ENCODE data around the gene MAPK8IP3.

The MAPK8IP3 gene

GRCh38 chr16:1779741-1780676 lies 74.0 kb downstream of the MAPK8IP3 start:
- Histone ChIP-seq H3K27ac (ENCODE audit: insufficient read depth, low read depth, low read length, poor library complexity, severe bottlenecking) (no peak overlapping the region), H3K4me3 (ENCODE audit: insufficient read depth, low read depth, low read length) (no peak overlapping the region), H3K27me3 (ENCODE audit: control insufficient read depth, insufficient read depth, low read length, poor library complexity, severe bottlenecking) (no peaks in the 10 kb centered on the region), H3K36me3 (ENCODE audit: control insufficient read depth, insufficient read depth, low read length) (peaks cover 19% of the 10 kb centered on the region), H3K9me3 (ENCODE audit: control insufficient read depth, low read length) (no peaks in the 10 kb centered on the region), H3K4me1 (ENCODE audit: control insufficient read depth, insufficient read depth, low read length) (peaks cover 9% of the 10 kb centered on the region)
- WGBS, 2 experiments: 93% methylated on average over 27 of the region's 27 CpGs

GRCh38 chr16:1780677-1781072 lies 74.7 kb downstream of the MAPK8IP3 start:
- H3K36me3 ChIP-seq (ENCODE audit: control insufficient read depth, insufficient read depth, low read length): peaks cover 17% of the 10 kb centered on the region
- peaks cover 9% of the 10 kb centered on the region for H3K4me1 ChIP-seq (ENCODE audit: control insufficient read depth, insufficient read depth, low read length)
- H3K9me3 ChIP-seq (ENCODE audit: control insufficient read depth, low read length): no peaks in the 10 kb centered on the region
- H3K27me3 ChIP-seq (ENCODE audit: control insufficient read depth, insufficient read depth, low read length, poor library complexity, severe bottlenecking): no peaks in the 10 kb centered on the region
- H3K27ac ChIP-seq (ENCODE audit: insufficient read depth, low read depth, low read length, poor library complexity, severe bottlenecking): no peak overlapping the region
- H3K4me3 ChIP-seq (ENCODE audit: insufficient read depth, low read depth, low read length): no peak overlapping the region
- 89 to 94% methylated on average over 6 of the region's 6 CpGs for WGBS, 2 experiments

DNA sequence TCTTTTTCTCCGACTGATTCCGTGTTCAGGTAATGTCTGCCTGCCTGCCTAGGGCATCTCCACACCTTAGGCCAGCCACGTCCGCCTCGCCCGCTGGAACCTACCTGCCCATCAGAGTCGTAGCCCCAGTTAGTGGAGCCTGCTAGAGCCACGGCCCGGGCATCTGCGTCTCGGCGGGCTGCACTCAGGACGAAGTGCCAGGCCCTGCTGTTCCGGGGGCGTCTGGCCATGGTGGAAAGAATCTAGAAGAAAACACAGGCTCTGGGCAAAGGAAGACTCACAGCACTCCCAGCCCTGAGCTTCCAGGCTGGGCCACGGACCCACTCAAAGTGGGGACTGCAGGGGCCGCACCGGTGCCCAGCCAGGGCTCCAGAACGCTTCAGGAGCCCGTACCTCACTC lies 75.3 kb downstream of the MAPK8IP3 start:
- Histone ChIP-seq H3K4me3 (ENCODE audit: insufficient read depth, low read depth, low read length) (peak overlapping the region; percentile 97), H3K36me3 (ENCODE audit: control insufficient read depth, insufficient read depth, low read length) (peaks cover 14% of the 10 kb centered on the region), H3K9me3 (ENCODE audit: control insufficient read depth, low read length) (no peaks in the 10 kb centered on the region), H3K4me1 (ENCODE audit: control insufficient read depth, insufficient read depth, low read length) (peaks cover 9% of the 10 kb centered on the region), H3K27me3 (ENCODE audit: control insufficient read depth, insufficient read depth, low read length, poor library complexity, severe bottlenecking) (no peaks in the 10 kb centered on the region), H3K27ac (ENCODE audit: insufficient read depth, low read depth, low read length, poor library complexity, severe bottlenecking) (no peak overlapping the region)
- WGBS, 2 experiments: 86 to 89% methylated on average over 20 of the region's 20 CpGs

DNA sequence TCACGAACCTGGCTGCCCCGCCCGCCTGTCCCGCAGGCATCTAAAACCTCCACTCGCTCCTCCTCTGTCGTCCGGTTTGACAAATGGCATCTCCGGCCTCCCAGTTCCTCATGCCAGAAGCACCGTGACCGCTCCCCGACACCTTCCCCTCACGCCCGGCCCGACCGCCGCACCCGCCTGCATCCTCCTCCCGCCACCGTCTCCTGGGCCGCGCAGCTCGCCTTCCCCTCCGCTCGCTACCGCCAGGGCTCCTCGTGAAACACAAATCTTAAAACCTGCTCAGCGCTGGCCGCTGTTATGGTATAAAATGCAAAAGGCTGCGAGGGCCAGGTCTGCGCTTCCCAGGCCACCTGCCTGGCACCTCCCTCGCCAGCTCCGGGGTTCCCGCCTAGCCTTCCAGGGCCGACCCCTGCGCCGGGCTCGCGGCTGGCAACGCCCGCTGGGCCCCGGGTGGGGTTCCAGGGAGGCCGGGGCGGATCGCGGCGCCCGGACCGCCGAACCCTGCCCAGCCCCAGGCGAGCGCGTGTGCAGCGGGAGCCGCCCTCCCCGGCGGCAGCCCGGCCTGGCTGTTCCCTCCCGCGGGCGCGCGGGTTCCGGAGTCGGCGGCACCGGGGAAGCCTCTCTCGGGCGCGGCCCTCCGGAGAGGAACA lies 75.9 kb downstream of the MAPK8IP3 start:
- peak overlapping the region; percentile 97 for H3K4me3 ChIP-seq (ENCODE audit: insufficient read depth, low read depth, low read length)
- peaks cover 9% of the 10 kb centered on the region for H3K4me1 ChIP-seq (ENCODE audit: control insufficient read depth, insufficient read depth, low read length)
- H3K9me3 ChIP-seq (ENCODE audit: control insufficient read depth, low read length): no peaks in the 10 kb centered on the region
- H3K27me3 ChIP-seq (ENCODE audit: control insufficient read depth, insufficient read depth, low read length, poor library complexity, severe bottlenecking): no peaks in the 10 kb centered on the region
- H3K36me3 ChIP-seq (ENCODE audit: control insufficient read depth, insufficient read depth, low read length): peaks cover 9% of the 10 kb centered on the region
- H3K27ac ChIP-seq (ENCODE audit: insufficient read depth, low read depth, low read length, poor library complexity, severe bottlenecking): peak overlapping the region; percentile 50
- WGBS, 2 experiments: 2% methylated on average over 70 of the region's 70 CpGs

DNA sequence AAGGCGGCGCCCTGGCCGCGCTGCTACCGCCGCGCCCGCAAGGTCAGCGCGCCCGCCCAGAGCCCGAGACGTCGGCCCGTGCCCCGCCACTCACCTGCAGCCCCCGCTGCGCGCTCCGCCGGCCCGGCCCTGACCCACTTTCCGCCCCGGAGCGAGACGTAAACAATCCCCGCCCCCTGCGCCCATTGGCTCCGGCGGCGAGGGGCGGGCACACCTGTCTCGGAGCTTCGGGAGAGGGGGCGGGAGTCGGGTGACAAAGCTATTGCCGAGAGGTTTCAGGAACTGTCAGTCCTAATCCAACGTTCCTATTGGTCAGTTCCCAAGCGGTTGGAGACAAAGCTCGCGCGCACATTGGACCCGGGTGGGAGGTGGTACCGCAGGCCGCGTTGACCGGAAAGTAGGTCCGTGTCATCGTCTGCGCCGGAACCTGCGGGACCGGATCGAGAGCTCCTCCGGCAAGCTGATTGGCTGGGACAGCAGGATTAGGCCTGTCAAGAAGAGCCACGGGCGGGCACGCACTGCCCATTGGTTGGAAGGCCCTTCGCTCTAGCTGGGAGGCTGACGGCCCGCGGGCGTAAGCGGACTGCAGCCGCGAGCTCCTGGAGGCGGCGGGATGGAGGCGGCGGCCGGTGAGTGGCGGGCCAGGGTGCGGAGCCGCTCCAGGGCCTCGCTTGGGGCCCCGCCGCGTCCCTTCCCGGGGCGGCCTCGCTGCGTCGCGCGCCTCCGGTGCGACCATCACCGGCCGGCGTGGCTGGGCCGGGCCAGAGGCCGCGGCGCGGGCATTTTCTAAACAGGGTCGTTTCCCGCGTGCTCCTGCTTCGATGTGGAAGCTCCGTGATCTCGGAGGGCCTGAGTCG lies 76.6 kb downstream of the MAPK8IP3 start, which contains the start of the genes NUBP2 and SPSB3:
Gene NUBP2 (plus strand): TSS at position 553 of the 857 bp plus-strand sequence. CDS start 61 bp downstream, at position 614.
Gene SPSB3 (minus strand): TSS at position 164 of the 857 bp plus-strand sequence. CDS start 1,088 bp downstream, outside the sequence.
- peaks cover 7% of the 10 kb centered on the region for H3K36me3 ChIP-seq (ENCODE audit: control insufficient read depth, insufficient read depth, low read length)
- WGBS, 2 experiments: 0% methylated on average over 102 of the region's 102 CpGs
- H3K27ac ChIP-seq (ENCODE audit: insufficient read depth, low read depth, low read length, poor library complexity, severe bottlenecking): peak within 1 kb of the TSS; percentile 50
- peak within 1 kb of the TSS; percentile 97 for H3K4me3 ChIP-seq (ENCODE audit: insufficient read depth, low read depth, low read length)
- no peaks in the 10 kb centered on the region for H3K27me3 ChIP-seq (ENCODE audit: control insufficient read depth, insufficient read depth, low read length, poor library complexity, severe bottlenecking)
- peaks cover 9% of the 10 kb centered on the region for H3K4me1 ChIP-seq (ENCODE audit: control insufficient read depth, insufficient read depth, low read length)
- H3K9me3 ChIP-seq (ENCODE audit: control insufficient read depth, low read length): no peaks in the 10 kb centered on the region

- Histone ChIP-seq H3K9me3 (ENCODE audit: control insufficient read depth, low read length) (no peaks in the 10 kb centered on the region), H3K27ac (ENCODE audit: insufficient read depth, low read depth, low read length, poor library complexity, severe bottlenecking) (no peak overlapping the region), H3K4me3 (ENCODE audit: insufficient read depth, low read depth, low read length) (no peak overlapping the region), H3K36me3 (ENCODE audit: control insufficient read depth, insufficient read depth, low read length) (peaks cover 3% of the 10 kb centered on the region), H3K27me3 (ENCODE audit: control insufficient read depth, insufficient read depth, low read length, poor library complexity, severe bottlenecking) (no peaks in the 10 kb centered on the region), H3K4me1 (ENCODE audit: control insufficient read depth, insufficient read depth, low read length) (peaks cover 9% of the 10 kb centered on the region)
- 95% methylated on average over 26 of the region's 26 CpGs for WGBS, 2 experiments
These were observed 79.2 kb downstream of the MAPK8IP3 start for GRCh38 chr16:1784977-1785845.

GRCh38 chr16:1785846-1786170 lies 79.8 kb downstream of the MAPK8IP3 start:
- H3K27me3 ChIP-seq (ENCODE audit: control insufficient read depth, insufficient read depth, low read length, poor library complexity, severe bottlenecking): no peaks in the 10 kb centered on the region
- no peak overlapping the region for H3K4me3 ChIP-seq (ENCODE audit: insufficient read depth, low read depth, low read length)
- no peak overlapping the region for H3K27ac ChIP-seq (ENCODE audit: insufficient read depth, low read depth, low read length, poor library complexity, severe bottlenecking)
- peaks cover 3% of the 10 kb centered on the region for H3K36me3 ChIP-seq (ENCODE audit: control insufficient read depth, insufficient read depth, low read length)
- peaks cover 8% of the 10 kb centered on the region for H3K4me1 ChIP-seq (ENCODE audit: control insufficient read depth, insufficient read depth, low read length)
- 95 to 97% methylated on average over 14 of the region's 14 CpGs for WGBS, 2 experiments
- no peaks in the 10 kb centered on the region for H3K9me3 ChIP-seq (ENCODE audit: control insufficient read depth, low read length)

DNA sequence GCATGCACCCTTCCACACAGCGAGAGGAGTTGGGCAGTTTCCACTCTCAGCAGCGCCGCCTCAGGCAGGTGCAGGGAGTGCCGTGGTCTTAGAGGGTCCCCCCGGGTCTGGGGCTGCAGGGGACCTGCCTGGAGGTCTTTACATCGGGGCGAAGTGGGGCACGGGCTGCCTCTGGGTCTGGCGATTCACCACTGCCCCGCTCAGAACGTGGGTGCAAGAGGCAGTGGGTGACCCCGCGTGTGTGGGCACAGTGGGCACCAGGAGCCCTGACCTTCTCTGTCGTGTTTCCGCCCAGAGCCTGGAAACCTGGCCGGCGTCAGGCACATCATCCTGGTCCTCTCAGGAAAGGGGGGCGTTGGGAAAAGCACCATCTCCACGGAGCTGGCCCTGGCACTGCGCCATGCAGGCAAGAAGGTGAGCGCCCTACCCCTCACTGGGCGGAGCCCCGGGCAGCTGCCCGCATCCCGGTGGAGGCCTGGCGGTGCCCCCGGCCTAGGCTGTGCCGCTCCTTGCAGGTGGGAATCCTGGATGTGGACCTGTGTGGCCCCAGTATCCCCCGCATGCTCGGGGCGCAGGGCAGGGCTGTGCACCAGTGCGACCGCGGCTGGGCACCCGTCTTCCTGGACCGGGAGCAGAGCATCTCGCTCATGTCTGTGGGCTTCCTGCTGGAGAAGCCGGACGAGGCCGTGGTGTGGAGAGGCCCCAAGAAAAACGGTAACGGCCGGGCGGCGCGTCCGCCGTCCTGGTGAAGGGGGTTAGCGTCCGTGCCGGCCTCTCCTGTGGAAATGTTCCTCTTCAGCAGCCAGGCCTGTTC lies 80.5 kb downstream of the MAPK8IP3 start:
- H3K36me3 ChIP-seq (ENCODE audit: control insufficient read depth, insufficient read depth, low read length): peaks cover 3% of the 10 kb centered on the region
- no peak overlapping the region for H3K4me3 ChIP-seq (ENCODE audit: insufficient read depth, low read depth, low read length)
- 94 to 96% methylated on average over 51 of the region's 51 CpGs for WGBS, 2 experiments

DNA sequence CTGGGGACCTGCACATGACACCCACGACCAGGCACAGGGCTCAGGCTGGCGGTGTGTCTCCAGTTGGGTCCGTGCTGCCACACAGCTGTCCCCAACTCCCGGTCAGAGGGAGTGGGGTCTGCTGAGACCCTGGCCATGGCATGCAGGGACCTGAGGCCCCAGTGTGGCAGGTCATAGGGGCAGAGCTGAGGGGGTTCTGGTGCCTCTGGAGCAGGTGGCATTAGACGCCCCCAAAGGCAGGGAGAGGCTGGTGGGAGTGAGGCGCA lies 81.0 kb downstream of the MAPK8IP3 start:
- H3K27me3 ChIP-seq (ENCODE audit: control insufficient read depth, insufficient read depth, low read length, poor library complexity, severe bottlenecking): no peaks in the 10 kb centered on the region
- H3K36me3 ChIP-seq (ENCODE audit: control insufficient read depth, insufficient read depth, low read length): peaks cover 3% of the 10 kb centered on the region
- no peaks in the 10 kb centered on the region for H3K4me1 ChIP-seq (ENCODE audit: control insufficient read depth, insufficient read depth, low read length)
- 95 to 96% methylated on average over 6 of the region's 6 CpGs for WGBS, 2 experiments
- H3K27ac ChIP-seq (ENCODE audit: insufficient read depth, low read depth, low read length, poor library complexity, severe bottlenecking): no peak overlapping the region
- H3K4me3 ChIP-seq (ENCODE audit: insufficient read depth, low read depth, low read length): no peak overlapping the region
- no peaks in the 10 kb centered on the region for H3K9me3 ChIP-seq (ENCODE audit: control insufficient read depth, low read length)

More for the DNA sequence above, 80.5 kb downstream of the MAPK8IP3 start:
- no peaks in the 10 kb centered on the region for H3K27me3 ChIP-seq (ENCODE audit: control insufficient read depth, insufficient read depth, low read length, poor library complexity, severe bottlenecking)
- H3K4me1 ChIP-seq (ENCODE audit: control insufficient read depth, insufficient read depth, low read length): peaks cover 1% of the 10 kb centered on the region
- H3K27ac ChIP-seq (ENCODE audit: insufficient read depth, low read depth, low read length, poor library complexity, severe bottlenecking): no peak overlapping the region
- H3K9me3 ChIP-seq (ENCODE audit: control insufficient read depth, low read length): no peaks in the 10 kb centered on the region
